HG02759 (cell line): ENCODE results near the gene DEFB116.
"Not testable (repeated sequence)": the region's sequence is repeated elsewhere in the genome, so short reads cannot be mapped to it uniquely, and the experiment has no call there.

ENCODE experiments used
- ATAC-seq: cut with Tn5 transposase; IDR thresholded peaks from one replicate; pipeline ENCODE4 v1.9.1; 2021; ENCODE audit warnings: mild to moderate bottlenecking, moderate library complexity; ENCODE audit not compliant: unreplicated experiment

Gene DEFB116

GRCh38 chr20:31308535-31309162, at the start of gene DEFB116:
Gene DEFB116, minus strand, starts transcription at chr20:31308585. Its CDS starts 0 bp downstream, at chr20:31308585.
- no peak for ATAC-seq

- ATAC-seq, result no peak
These were observed 47.6 kb upstream of the DEFB116 start for GRCh38 chr20:31355981-31356380.

GRCh38 chr20:31341470-31341869, 33.1 kb upstream of the DEFB116 start:
- no peak for ATAC-seq

DNA sequence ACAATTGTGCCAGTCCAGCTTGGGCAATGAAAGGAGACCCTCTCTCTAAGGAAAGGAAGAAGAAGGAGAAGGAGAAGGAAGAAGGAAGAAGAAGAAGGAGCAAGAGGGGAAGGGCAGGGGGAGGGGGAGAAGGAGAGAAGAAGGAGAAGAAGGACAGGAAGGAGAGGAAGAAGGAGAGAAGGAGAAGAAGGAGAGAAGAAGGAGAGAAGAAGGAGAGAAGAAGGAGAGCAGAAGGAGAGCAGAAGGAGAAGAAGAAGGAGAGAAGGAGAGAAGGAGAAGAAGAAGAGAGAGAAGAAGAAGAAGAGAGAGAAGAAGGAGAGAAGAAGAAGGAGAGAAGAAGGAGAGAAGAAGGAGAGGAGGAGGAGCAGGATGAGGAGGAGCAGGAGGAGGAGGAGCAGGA, 22.5 kb upstream of the DEFB116 start:
- ATAC-seq, result no peak

DNA sequence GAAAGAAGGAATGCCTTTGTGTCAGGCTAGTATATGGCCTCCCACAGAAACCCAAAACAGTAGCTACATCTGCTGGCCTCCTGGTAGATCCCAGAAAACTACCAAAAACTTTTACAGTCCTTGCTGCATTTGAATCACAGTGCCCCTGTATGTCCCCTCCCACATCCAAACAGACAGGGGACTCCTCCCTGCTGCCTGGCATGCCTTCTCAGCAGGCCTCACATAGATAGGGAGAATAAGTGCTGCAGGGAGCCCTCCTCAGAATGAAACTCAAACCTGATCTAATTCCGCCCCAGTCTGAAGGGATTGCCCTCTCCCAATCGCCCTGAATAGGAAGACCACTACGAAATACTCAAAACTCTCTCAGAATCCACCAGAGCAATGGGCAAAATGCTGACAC, 14.1 kb upstream of the DEFB116 start:
- no peak for ATAC-seq

DNA sequence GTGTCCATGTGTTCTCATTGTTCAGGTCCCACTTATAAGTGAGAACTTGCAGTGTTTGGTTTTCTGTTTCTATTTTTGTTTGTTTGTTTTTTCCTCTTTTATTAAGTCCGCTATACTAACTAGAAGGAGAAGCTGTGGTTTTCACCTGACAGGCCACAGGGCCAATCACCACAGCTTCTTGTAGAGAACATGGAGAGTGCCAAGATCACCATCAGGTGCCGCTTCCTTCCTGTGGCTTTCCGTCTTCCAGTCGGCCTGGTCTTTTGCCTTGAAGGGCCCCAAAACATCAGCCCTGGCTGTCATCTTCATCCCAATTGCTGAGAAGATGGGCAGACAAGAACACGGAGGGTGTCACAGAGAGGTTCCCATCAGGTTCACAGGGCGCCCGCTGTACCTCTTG, 23.4 kb downstream of the DEFB116 start:
- ATAC-seq, result not testable (repeated sequence)

- no peak for ATAC-seq
These were observed 30.2 kb downstream of the DEFB116 start for GRCh38 chr20:31278178-31278577.

DNA sequence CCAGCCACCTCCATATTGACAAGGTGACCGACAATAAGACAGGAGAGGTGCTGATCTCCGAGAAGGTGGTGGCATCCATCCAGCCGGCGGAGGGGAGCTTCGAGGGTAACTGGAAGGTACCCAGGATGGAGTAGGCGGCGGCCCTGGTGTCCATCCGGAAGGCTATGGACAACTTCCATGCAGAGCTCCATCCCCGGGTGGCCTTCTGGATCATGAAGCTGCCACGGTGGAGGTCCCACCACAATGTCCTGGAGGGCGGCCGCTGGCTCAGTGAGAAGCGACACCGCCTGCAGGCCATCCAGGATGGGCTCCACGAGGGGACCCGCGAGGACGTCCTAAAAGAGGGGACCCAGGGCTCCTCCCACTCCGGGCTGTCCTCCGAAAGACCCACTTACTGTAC, 33.9 kb downstream of the DEFB116 start:
- no peak for ATAC-seq

DNA sequence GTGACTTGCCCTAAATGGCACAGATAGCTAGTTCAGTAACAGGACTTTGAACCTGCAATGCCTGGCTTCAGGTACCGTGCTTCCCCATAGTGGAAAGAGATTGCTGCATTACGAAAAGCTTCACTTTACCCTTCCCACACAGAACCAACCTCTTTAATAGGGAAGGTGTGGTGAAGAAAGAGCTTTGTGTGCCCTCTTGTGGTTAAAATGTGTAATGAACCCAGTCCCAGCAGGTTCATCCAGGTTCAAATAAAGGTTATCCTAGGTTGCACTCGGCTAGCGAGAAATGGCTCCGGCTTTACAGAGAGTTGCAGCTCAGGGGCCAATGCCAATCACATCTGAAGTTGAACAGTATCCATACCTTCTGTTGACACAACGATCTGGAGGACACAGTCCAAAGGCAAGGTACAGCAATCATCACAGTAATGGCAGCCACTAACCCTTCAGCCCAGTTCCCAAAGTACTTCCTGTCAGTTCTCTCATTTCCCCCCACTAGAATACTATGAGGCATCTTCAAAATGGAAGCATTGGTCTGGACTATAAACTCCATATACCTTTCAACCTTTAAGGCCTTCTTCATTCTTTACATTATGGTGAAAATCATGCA, 48.0 kb downstream of the DEFB116 start:
- ATAC-seq, result no peak

DNA sequence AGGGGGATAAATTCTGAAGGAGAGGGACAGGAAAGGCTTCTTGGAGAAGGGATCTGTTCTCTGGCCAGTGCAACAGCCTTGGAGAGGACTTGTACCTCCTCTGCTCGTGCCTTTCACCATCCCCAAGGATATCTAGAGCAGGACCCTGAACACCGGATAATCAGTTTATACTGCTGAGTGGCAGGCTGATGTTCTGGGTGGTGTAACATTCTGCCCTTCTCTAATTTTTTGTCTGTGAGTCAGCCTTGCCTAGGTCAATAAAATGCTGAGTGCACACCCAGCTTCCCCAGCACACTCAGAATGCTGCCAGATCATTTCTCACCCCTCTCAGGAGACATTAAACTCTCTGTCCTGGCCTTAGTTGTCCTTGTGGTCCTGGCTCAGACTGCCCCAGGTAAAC, 51.0 kb downstream of the DEFB116 start, which contains the start of gene DEFB115:
Gene DEFB115 (plus strand): TSS at position 301 of the 400 bp plus-strand sequence. CDS start 0 bp downstream, at position 301.
- no peak for ATAC-seq

DNA sequence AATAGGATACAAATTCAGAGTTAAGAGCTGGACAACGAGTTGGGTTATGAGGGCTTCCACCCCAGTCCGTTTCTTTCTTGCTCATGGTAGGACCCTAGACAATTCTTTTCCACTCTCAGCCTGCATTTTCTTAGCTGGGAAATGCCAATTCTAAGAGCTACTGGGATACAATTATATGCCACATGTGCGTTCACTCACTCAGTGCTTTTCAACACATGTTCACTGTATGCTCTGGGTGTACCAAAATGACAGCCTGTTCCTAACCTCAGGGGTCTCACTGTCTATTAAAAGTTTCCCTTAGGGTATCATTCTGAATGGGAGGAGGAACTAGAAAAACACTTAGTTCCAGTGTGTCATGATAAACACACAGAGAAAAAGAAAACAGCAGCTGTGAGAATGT, 51.4 kb downstream of the DEFB116 start:
- ATAC-seq, result no peak
